HG03139 (cell line): Measurements from ENCODE around the gene HSDL2.
A peak's percentile ranks its signal among the peaks of the same experiment; 100 is the strongest.

Source experiments
- ATAC-seq: cut with Tn5 transposase; IDR thresholded peaks from one replicate; pipeline ENCODE4 v1.9.1; 2021; ENCODE audit not compliant: unreplicated experiment

Gene HSDL2

GRCh38 chr9:112443636-112444035 lies 63.7 kb downstream of the HSDL2 start:
- ATAC-seq = no peak

GRCh38 chr9:112445196-112445595 lies 65.3 kb downstream of the HSDL2 start:
- ATAC-seq = no peak

GRCh38 chr9:112446080-112446479 lies 66.2 kb downstream of the HSDL2 start:
- no peak for ATAC-seq

GRCh38 chr9:112446526-112446925 lies 66.6 kb downstream of the HSDL2 start:
- no peak for ATAC-seq

GRCh38 chr9:112447283-112447761 lies 67.4 kb downstream of the HSDL2 start:
- no peak for ATAC-seq

- ATAC-seq = no peak
These were observed 82.9 kb downstream of the HSDL2 start for GRCh38 chr9:112462855-112463254.

GRCh38 chr9:112465352-112465751 lies 85.4 kb downstream of the HSDL2 start:
- no peak for ATAC-seq

GRCh38 chr9:112472996-112473395 lies 93.1 kb downstream of the HSDL2 start:
- no peak for ATAC-seq

GRCh38 chr9:112473986-112474385 lies 94.1 kb downstream of the HSDL2 start:
- no peak for ATAC-seq

GRCh38 chr9:112475318-112475717 lies 95.4 kb downstream of the HSDL2 start:
- ATAC-seq = no peak

- no peak for ATAC-seq
These were observed 97.4 kb downstream of the HSDL2 start for GRCh38 chr9:112477330-112477729.

- no peak for ATAC-seq
These were observed 99.3 kb downstream of the HSDL2 start for GRCh38 chr9:112479221-112479620.

- ATAC-seq = no peak
These were observed 104.7 kb downstream of the HSDL2 start for GRCh38 chr9:112484607-112485006.

GRCh38 chr9:112485574-112485973 lies 105.7 kb downstream of the HSDL2 start:
- no peak for ATAC-seq

GRCh38 chr9:112486221-112487007 lies 106.5 kb downstream of the HSDL2 start, which contains the start of gene KIAA1958:
Gene KIAA1958 (plus strand): TSS chr9:112486827. CDS start chr9:112574081, 87,254 bp downstream.
- ATAC-seq = peak; percentile 92

GRCh38 chr9:112487008-112487798 lies 107.3 kb downstream of the HSDL2 start:
- peak; percentile 37 for ATAC-seq

GRCh38 chr9:112487799-112488340 lies 108.0 kb downstream of the HSDL2 start:
- no peak for ATAC-seq

- no peak for ATAC-seq
These were observed 109.2 kb downstream of the HSDL2 start for GRCh38 chr9:112489039-112489546.

GRCh38 chr9:112489876-112490666 lies 110.2 kb downstream of the HSDL2 start:
- ATAC-seq = no peak

GRCh38 chr9:112493393-112494137 lies 113.7 kb downstream of the HSDL2 start:
- ATAC-seq = no peak
